ENCODE measurements around the gene CATSPERZ. TPM values are rescaled to one million over a fixed set of nuclear protein-coding genes. Genes with fewer than 3 reads are reported as not detected.
A peak's percentile ranks its signal among the peaks of the same experiment; 100 is the strongest.

CATSPERZ gene
- total and polyA plus RNA-seq, 2 of the 13 experiments (the other 11 are each of a cell fraction or from before 2014, with no cell fraction given): 0.22 to 0.48 TPM

DNA sequence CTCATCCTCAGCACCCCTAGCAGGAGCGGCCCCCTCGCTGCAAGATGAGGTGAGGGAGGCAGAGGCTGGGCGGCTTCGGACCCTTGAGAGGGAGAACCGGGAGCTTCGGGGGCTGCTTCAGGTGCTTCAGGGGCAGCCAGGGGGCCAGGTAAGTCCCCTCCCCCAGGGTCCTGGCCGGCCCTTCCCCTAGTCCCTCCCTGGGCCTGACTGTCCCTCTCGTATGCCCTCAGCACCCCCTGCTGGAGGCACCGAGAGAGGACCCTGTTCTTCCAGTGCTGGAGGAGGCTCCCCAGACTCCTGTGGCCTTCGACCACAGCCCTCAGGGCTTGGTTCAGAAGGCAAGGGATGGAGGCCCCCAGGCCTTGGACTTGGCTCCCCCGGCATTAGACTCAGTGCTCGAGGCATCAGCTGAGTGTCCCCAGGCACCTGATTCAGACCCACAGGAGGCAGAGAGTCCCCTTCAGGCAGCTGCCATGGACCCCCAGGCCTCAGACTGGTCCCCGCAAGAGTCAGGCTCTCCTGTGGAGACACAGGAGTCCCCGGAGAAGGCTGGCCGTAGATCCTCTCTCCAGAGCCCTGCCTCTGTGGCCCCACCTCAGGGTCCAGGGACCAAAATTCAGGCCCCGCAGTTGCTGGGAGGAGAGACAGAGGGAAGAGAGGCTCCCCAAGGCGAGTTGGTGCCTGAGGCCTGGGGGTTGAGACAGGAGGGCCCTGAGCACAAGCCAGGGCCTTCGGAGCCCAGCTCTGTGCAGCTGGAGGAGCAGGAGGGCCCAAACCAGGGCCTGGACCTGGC, 43.8 kb downstream of the CATSPERZ start:
- intact Hi-C loops (cut with micrococcal nuclease; ENCODE audit: unreplicated experiment) (no loop called here), in situ Hi-C loops (cut with HindIII; ENCODE audit: extremely low pct_ligation_motif_present, low pct_unique_long_range_greater_than_20kb) (no loop called here)
- H3K9ac ChIP-seq (ENCODE audit: insufficient read depth, low read depth, low read length): no peak overlapping the region
- BruUV-seq (replicated peaks): no TSS peak
- ChIA-PET CTCF (ENCODE audit: low intra/inter-chr PET ratio, low total read pairs) (no interaction called here), POLR2A (interaction anchor here (1.0 to 1.1 kb wide), 2 partner anchors 11 to 27 kb away, joined by 3 read pairs; partner anchors contain the start of genes PRDX5 and TRMT112)
- no peaks in the 10 kb centered on the region for H3K9me3 ChIP-seq (ENCODE audit: low read length)
- H3K27ac ChIP-seq (ENCODE audit: extremely low read length, insufficient read depth, low read length): no peak overlapping the region
- H3K4me3 ChIP-seq (replicated peaks in 1 of 3; ENCODE audit: insufficient read depth in 1 of 3, low read depth in 2 of 3, low read length in 3 of 3): no peak overlapping the region; a peak in 1 of 6 replicates
- ATAC-seq (peak; percentile 5; the same call in 1 of the 3 replicates), FAIRE-seq (no peak), DNase-seq (ENCODE audit: low spot score) (no peak)
- no peak overlapping the region for H2AFZ ChIP-seq (ENCODE audit: low read length)
- H3K27me3 ChIP-seq (ENCODE audit: control insufficient read depth in 1 of 2, insufficient read depth in 2 of 2, low read length in 2 of 2): peaks cover 3 to 37% of the 10 kb centered on the region in 2 experiments; a peak in 4 of 5 replicates
- peaks cover 54% of the 10 kb centered on the region for H3K4me1 ChIP-seq (ENCODE audit: insufficient read depth, low read length)
- WGBS (ENCODE audit: low lambda C conversion rate): 26% methylated on average over 7 of the region's 18 CpGs
- H3K36me3 ChIP-seq (replicated peaks in 1 of 2; ENCODE audit: control insufficient read depth in 1 of 2, insufficient read depth in 2 of 2, low read length in 2 of 2): no peaks in the 10 kb centered on the region
- H3K79me2 ChIP-seq (ENCODE audit: insufficient read depth, low read length): no peaks in the 10 kb centered on the region
- TF ChIP-seq CTCF (CRISPR knock-in tag; IDR thresholded peaks at IDR 0.05) (peak; percentile 67), STAG1 (CRISPR knock-in tag; IDR thresholded peaks at IDR 0.05) (peak; percentile 48), ZNF468 (CRISPR knock-in tag; IDR thresholded peaks at IDR 0.05) (no peak)
- H3K4me2 ChIP-seq (ENCODE audit: low read depth, low read length): no peak overlapping the region
- no peaks in the 10 kb centered on the region for H4K20me1 ChIP-seq (ENCODE audit: insufficient read depth, low read length)

- TF ChIP-seq NFYC (CRISPR knock-in tag; IDR thresholded peaks at IDR 0.05): no peak
- no peak for TF ChIP-seq ZNF253 (CRISPR knock-in tag; IDR thresholded peaks at IDR 0.05; ENCODE audit: borderline replicate concordance)
- no peak for TF ChIP-seq PHB2 (IDR thresholded peaks at IDR 0.05; ENCODE audit: partially characterized antibody)
- no peak for TF ChIP-seq MAF1 (CRISPR knock-in tag; IDR thresholded peaks at IDR 0.05; ENCODE audit: borderline replicate concordance)
- TF ChIP-seq, protein P1, sequence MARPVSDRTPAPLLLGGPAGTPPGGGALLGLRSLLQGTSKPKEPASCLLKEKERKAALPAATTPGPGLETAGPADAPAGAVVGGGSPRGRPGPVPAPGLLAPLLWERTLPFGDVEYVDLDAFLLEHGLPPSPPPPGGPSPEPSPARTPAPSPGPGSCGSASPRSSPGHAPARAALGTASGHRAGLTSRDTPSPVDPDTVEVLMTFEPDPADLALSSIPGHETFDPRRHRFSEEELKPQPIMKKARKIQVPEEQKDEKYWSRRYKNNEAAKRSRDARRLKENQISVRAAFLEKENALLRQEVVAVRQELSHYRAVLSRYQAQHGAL (CRISPR knock-in tag; IDR thresholded peaks at IDR 0.05; ENCODE audit: not compliant biosample characterization): no peak
- TF ChIP-seq ZNF841 (CRISPR knock-in tag; IDR thresholded peaks at IDR 0.05; ENCODE audit: borderline replicate concordance): no peak
- TF ChIP-seq BORCS8-MEF2B (CRISPR knock-in tag; IDR thresholded peaks at IDR 0.05): no peak
- no peak for TF ChIP-seq ZNF30 (CRISPR knock-in tag; IDR thresholded peaks at IDR 0.05)
- CTCF ChIA-PET (ENCODE audit: low intra/inter-chr PET ratio, low total read pairs): interaction anchor here (1.2 kb wide), 1 partner anchor 11 kb away, joined by 3 read pairs; no protein-coding TSS in a partner anchor
- Histone ChIP-seq H3K27ac (ENCODE audit: extremely low read length, insufficient read depth, low read length) (no peak overlapping the region), H3K4me2 (ENCODE audit: low read depth, low read length) (no peak overlapping the region), H3K27me3 (ENCODE audit: control insufficient read depth in 1 of 2, insufficient read depth in 2 of 2, low read length in 2 of 2) (peaks cover 4 to 29% of the 10 kb centered on the region in 2 experiments; a peak in 4 of 5 replicates), H3K4me3 (replicated peaks in 1 of 3; ENCODE audit: insufficient read depth in 1 of 3, low read depth in 2 of 3, low read length in 3 of 3) (no peak overlapping the region), H3K9ac (ENCODE audit: insufficient read depth, low read depth, low read length) (no peak overlapping the region), H3K79me2 (ENCODE audit: insufficient read depth, low read length) (no peaks in the 10 kb centered on the region), H3K36me3 (replicated peaks in 1 of 2; ENCODE audit: control insufficient read depth in 1 of 2, insufficient read depth in 2 of 2, low read length in 2 of 2) (no peaks in the 10 kb centered on the region), H4K20me1 (ENCODE audit: insufficient read depth, low read length) (no peaks in the 10 kb centered on the region), H3K9me3 (ENCODE audit: low read length) (no peaks in the 10 kb centered on the region), H2AFZ (ENCODE audit: low read length) (no peak overlapping the region), H3K4me1 (ENCODE audit: insufficient read depth, low read length) (peaks cover 57% of the 10 kb centered on the region)
- intact Hi-C loops (cut with micrococcal nuclease; ENCODE audit: unreplicated experiment) (no loop called here), in situ Hi-C loops (cut with HindIII; ENCODE audit: extremely low pct_ligation_motif_present, low pct_unique_long_range_greater_than_20kb) (no loop called here)
- 79% methylated on average over 26 of the region's 28 CpGs for WGBS (ENCODE audit: low lambda C conversion rate)
- FAIRE-seq (no peak), DNase-seq (ENCODE audit: low spot score) (no peak), ATAC-seq (no peak)
- BruUV-seq (replicated peaks): no TSS peak
- POLR2A ChIA-PET: interaction anchor here (1.1 kb wide), 1 partner anchor 27 kb away, joined by 3 read pairs; the partner anchor contains the start of genes PRDX5 and TRMT112
These were observed 44.6 kb downstream of the CATSPERZ start for GRCh38 chr11:64344787-64345186.

All from HepG2 (cell line).